ENCODE results near the gene NACAD.
"Not testable (repeated sequence)": the region's sequence is repeated elsewhere in the genome, so short reads cannot be mapped to it uniquely, and the experiment has no call there.

NACAD gene

DNA sequence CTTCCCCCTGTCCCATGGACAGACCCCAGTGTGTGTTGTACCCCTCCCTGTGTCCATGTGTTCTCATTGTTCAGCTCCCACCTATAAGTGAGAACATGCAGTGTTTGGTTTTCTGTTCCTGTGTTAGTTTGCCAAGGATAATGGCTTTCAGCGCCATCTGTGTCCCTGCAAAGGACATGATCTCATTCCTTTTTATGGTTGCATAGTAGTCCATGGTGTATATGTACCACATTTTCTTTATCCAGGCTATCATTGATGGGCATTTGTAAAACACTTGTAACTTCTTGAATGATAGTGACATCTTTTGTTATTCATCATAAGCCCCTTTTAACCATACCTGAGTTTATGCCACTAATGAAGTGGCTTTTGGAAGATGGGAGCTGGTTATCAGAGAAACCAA is 25.5 kb upstream of the NACAD start:
- not testable (repeated sequence) for H3K27ac ChIP-seq (ENCODE audit: low read depth, low read length); H3K4me3 ChIP-seq (ENCODE audit: low read depth, low read length); H3K36me3 ChIP-seq (ENCODE audit: control insufficient read depth, insufficient read depth, low read length); H3K9ac ChIP-seq (ENCODE audit: low read depth, low read length); H3K9me3 ChIP-seq (ENCODE audit: control insufficient read depth, insufficient read depth, low read length); H3K27me3 ChIP-seq (ENCODE audit: control insufficient read depth, insufficient read depth, low read length); H3K4me1 ChIP-seq (ENCODE audit: control insufficient read depth, insufficient read depth, low read length)

DNA sequence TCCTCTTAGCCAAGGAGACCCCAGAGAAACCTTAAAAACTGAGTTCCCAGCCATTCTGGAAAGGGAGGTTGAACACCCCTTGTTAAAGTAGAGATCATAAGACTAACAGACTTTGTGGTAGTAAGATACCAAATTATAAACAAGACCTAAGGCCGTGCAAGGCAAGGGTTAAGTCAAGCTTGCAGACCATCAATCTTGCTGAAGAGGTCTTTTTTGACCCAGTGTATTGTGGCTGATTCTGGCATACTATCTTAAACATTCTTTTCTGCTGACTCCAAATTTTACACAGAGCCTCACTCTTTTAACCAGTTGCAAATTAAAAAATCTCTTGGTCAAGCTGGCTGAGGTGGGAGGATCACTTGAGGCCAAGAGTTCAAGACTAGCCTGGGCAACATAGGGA is 23.9 kb upstream of the NACAD start:
- Histone ChIP-seq H3K4me1 (ENCODE audit: control insufficient read depth, insufficient read depth, low read length) (no peaks in the 10 kb centered on the region), H3K9ac (ENCODE audit: low read depth, low read length) (no peak overlapping the region), H3K27ac (ENCODE audit: low read depth, low read length) (peak overlapping the region; percentile 98), H3K36me3 (ENCODE audit: control insufficient read depth, insufficient read depth, low read length) (peaks cover 18% of the 10 kb centered on the region), H3K27me3 (ENCODE audit: control insufficient read depth, insufficient read depth, low read length) (no peaks in the 10 kb centered on the region), H3K4me3 (ENCODE audit: low read depth, low read length) (peak overlapping the region; percentile 86), H3K9me3 (ENCODE audit: control insufficient read depth, insufficient read depth, low read length) (no peaks in the 10 kb centered on the region)

DNA sequence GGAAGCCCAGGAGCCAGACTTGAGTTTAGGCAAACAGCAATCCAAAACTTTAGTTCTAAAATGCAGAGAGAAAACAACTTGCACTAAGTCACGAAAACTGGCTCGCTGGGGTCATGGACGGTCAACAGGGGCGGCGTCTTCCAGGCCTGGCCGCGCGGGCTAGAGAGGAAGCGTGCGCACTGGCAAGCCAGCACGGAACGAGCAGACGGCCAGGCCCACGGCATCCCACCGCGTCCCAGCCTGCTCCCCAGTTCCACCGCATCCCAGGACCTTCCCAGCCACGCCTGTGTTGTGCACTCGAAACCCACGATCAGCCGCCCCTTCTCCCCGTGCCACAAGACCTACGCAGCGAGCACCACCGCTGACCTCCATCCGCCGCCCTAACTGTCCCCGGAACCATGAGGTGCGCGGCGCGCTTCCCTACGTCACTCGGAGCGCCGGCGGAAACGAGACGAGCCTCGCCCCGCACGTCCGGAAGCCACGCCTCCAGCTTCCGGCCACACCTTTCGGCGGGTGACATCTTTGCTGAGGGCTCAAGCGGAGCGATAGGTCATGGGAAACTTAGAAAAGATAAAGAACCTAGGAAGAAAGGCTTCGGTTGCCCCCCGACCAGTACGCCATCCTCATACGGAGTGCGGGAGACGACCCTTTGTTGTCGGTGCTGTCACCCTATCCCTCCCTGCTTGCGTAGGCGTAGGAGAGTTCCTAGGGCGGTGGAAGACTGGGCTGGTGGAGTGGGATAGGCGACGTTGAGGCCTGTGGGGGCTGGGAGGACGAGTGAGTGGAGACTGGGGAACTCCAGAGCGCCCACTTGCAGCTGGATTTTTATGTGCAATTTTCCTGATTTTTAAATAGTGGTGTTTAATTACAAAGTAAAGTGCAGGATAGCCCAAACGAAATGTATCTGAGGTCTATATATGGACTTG is 22.8 kb upstream of the NACAD start, which contains the start of gene TBRG4:
TSS of gene TBRG4 (minus strand) at position 400 of the 926 bp plus-strand sequence. CDS start 2,460 bp downstream, outside the sequence.
- H3K4me1 ChIP-seq (ENCODE audit: control insufficient read depth, insufficient read depth, low read length): no peaks in the 10 kb centered on the region
- H3K27me3 ChIP-seq (ENCODE audit: control insufficient read depth, insufficient read depth, low read length): no peaks in the 10 kb centered on the region
- H3K9me3 ChIP-seq (ENCODE audit: control insufficient read depth, insufficient read depth, low read length): no peaks in the 10 kb centered on the region
- H3K4me3 ChIP-seq (ENCODE audit: low read depth, low read length): peak within 1 kb of the TSS; percentile 86
- peak within 1 kb of the TSS; percentile 98 for H3K9ac ChIP-seq (ENCODE audit: low read depth, low read length)
- H3K27ac ChIP-seq (ENCODE audit: low read depth, low read length): peak within 1 kb of the TSS; percentile 98
- H3K36me3 ChIP-seq (ENCODE audit: control insufficient read depth, insufficient read depth, low read length): peaks cover 29% of the 10 kb centered on the region

DNA sequence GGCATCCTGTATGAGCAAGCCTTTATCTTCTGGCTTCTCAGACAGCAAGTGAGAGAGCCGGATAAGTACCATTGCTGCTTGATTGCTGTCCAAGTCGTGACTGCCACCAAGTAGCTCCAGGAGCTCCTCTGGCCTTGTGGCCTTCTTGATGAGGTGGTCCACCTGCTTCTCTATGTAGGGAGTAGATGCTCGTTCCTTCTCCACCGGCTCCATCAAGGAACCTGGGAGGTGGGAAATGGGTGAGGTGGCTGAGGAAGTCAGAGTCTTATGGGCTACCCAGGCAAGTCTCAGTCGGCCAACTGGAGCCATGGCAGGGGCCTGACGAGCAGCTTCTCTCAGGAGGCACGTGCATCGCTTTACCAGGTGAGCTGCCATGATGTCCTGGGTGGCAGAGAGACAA is 20.1 kb upstream of the NACAD start:
- Histone ChIP-seq H3K4me1 (ENCODE audit: control insufficient read depth, insufficient read depth, low read length) (no peaks in the 10 kb centered on the region), H3K9ac (ENCODE audit: low read depth, low read length) (no peak overlapping the region), H3K36me3 (ENCODE audit: control insufficient read depth, insufficient read depth, low read length) (peaks cover 56% of the 10 kb centered on the region), H3K27ac (ENCODE audit: low read depth, low read length) (no peak overlapping the region), H3K4me3 (ENCODE audit: low read depth, low read length) (no peak overlapping the region), H3K9me3 (ENCODE audit: control insufficient read depth, insufficient read depth, low read length) (no peaks in the 10 kb centered on the region), H3K27me3 (ENCODE audit: control insufficient read depth, insufficient read depth, low read length) (no peaks in the 10 kb centered on the region)

DNA sequence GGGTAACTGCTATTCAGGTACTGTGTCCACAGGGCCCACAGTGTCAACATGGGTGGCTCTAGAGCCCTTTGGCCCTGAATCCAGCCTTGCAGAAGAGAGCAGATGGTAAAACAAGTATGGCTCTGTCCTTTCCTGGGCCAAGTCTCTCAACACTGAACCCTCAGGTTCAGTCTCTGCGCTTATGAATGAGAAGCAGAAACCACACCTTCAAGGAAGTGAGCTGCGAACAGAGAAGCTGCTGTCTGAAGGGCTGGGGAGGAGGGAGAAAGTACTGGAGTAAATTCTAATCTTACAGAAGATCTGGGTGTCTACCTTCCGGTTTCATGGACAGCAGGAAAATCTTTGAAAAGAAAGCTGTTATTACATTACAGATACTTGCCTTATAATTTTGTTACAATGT is 18.6 kb upstream of the NACAD start:
- H3K27me3 ChIP-seq (ENCODE audit: control insufficient read depth, insufficient read depth, low read length): no peaks in the 10 kb centered on the region
- no peak overlapping the region for H3K9ac ChIP-seq (ENCODE audit: low read depth, low read length)
- H3K36me3 ChIP-seq (ENCODE audit: control insufficient read depth, insufficient read depth, low read length): peaks cover 71% of the 10 kb centered on the region
- no peaks in the 10 kb centered on the region for H3K4me1 ChIP-seq (ENCODE audit: control insufficient read depth, insufficient read depth, low read length)
- H3K4me3 ChIP-seq (ENCODE audit: low read depth, low read length): no peak overlapping the region
- no peak overlapping the region for H3K27ac ChIP-seq (ENCODE audit: low read depth, low read length)
- H3K9me3 ChIP-seq (ENCODE audit: control insufficient read depth, insufficient read depth, low read length): no peaks in the 10 kb centered on the region

DNA sequence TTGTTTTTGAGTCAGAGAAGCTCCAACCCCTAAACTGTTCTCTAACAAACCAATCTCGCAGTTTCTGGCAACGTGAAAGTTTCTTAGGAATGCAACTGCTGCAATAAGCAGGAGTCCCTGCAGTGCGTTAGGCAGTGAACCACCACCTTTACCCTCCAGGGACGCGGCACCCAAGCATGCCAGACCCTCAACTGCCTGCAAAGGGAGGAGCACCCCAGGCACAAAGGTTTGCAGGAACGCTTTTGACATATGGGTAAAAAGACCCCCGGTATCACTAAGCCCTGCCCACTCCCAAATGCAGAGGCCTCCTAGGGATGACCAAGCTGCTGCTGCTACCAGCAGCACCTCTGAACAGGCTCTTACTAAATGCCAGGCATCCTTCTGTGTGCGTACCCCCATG is 18.1 kb upstream of the NACAD start:
- H3K4me3 ChIP-seq (ENCODE audit: low read depth, low read length): no peak overlapping the region

DNA sequence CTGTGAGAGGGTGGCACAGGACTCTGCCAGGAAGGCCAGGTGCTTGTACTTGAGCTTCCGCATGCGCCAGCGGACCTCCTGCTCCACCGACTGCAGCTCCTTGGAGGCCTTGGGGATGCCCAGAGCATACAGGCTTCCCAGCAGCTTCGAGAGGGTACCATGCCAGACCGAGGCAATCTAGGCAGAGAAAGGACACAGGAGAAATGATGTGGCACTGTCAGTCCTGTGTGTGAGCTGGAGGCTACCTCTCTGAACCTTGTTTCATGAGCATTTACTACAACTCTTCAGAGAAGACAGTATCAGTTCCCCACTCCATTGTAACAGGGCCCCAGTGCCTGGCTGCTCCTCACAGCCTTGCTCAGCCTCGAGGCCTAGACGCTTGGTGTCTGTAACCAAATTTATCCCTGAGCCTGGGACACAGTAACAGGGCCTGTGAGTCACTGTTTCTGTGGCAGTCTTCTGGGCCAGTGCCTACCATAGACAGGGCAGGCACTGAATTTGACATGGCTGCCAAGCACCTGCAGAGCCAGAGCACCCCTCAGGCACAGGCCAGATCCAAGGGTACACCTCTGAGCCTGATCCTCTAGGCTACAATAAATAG is 16.9 kb upstream of the NACAD start:
- H3K27ac ChIP-seq (ENCODE audit: low read depth, low read length): no peak overlapping the region
- no peaks in the 10 kb centered on the region for H3K4me1 ChIP-seq (ENCODE audit: control insufficient read depth, insufficient read depth, low read length)
- H3K9me3 ChIP-seq (ENCODE audit: control insufficient read depth, insufficient read depth, low read length): no peaks in the 10 kb centered on the region
- H3K4me3 ChIP-seq (ENCODE audit: low read depth, low read length): no peak overlapping the region
- no peaks in the 10 kb centered on the region for H3K27me3 ChIP-seq (ENCODE audit: control insufficient read depth, insufficient read depth, low read length)
- peaks cover 87% of the 10 kb centered on the region for H3K36me3 ChIP-seq (ENCODE audit: control insufficient read depth, insufficient read depth, low read length)
- H3K9ac ChIP-seq (ENCODE audit: low read depth, low read length): no peak overlapping the region

More for the DNA sequence above, 18.1 kb upstream of the NACAD start:
- Histone ChIP-seq H3K9me3 (ENCODE audit: control insufficient read depth, insufficient read depth, low read length) (no peaks in the 10 kb centered on the region), H3K27me3 (ENCODE audit: control insufficient read depth, insufficient read depth, low read length) (no peaks in the 10 kb centered on the region), H3K27ac (ENCODE audit: low read depth, low read length) (no peak overlapping the region), H3K9ac (ENCODE audit: low read depth, low read length) (no peak overlapping the region), H3K36me3 (ENCODE audit: control insufficient read depth, insufficient read depth, low read length) (peaks cover 76% of the 10 kb centered on the region), H3K4me1 (ENCODE audit: control insufficient read depth, insufficient read depth, low read length) (no peaks in the 10 kb centered on the region)

DNA sequence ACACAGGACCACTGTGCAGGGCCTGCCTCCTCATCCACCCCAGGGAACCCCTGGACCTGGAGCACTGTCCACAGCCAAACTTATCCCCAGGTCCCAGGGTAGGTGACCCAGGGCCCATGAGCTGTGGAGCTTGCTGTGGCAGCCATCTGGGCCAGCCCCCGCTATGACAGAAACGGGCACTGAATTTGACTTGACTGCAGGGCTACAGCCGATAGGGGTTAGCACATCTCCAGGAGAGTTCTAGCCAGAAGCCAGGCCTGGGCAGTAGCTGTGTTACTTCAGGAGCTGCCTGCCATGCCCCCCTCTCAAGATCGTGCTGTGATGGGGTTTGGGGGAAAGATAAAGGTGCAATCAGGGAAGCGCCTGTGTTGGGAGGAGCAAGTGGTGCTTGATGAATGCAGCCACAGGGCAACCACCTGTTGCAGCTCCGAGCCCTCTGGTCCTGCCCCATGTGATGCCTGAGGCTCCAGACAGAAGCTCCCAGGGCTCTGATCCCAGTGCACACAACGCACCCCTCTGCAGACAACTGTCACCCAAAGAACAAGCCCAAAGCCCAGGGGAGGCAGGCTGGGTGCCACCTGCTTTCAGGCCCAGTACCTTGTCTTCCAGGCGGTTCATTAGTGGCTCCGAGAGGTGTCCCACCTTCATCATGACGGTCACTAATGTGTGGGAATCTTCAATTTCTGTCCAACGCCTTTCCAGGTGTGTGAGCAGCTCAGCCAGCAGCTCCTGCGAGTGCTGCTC is 16.2 kb upstream of the NACAD start:
- Histone ChIP-seq H3K9ac (ENCODE audit: low read depth, low read length) (no peak overlapping the region), H3K27ac (ENCODE audit: low read depth, low read length) (no peak overlapping the region), H3K4me1 (ENCODE audit: control insufficient read depth, insufficient read depth, low read length) (no peaks in the 10 kb centered on the region), H3K27me3 (ENCODE audit: control insufficient read depth, insufficient read depth, low read length) (no peaks in the 10 kb centered on the region), H3K9me3 (ENCODE audit: control insufficient read depth, insufficient read depth, low read length) (no peaks in the 10 kb centered on the region), H3K4me3 (ENCODE audit: low read depth, low read length) (no peak overlapping the region), H3K36me3 (ENCODE audit: control insufficient read depth, insufficient read depth, low read length) (peaks cover 94% of the 10 kb centered on the region)

DNA sequence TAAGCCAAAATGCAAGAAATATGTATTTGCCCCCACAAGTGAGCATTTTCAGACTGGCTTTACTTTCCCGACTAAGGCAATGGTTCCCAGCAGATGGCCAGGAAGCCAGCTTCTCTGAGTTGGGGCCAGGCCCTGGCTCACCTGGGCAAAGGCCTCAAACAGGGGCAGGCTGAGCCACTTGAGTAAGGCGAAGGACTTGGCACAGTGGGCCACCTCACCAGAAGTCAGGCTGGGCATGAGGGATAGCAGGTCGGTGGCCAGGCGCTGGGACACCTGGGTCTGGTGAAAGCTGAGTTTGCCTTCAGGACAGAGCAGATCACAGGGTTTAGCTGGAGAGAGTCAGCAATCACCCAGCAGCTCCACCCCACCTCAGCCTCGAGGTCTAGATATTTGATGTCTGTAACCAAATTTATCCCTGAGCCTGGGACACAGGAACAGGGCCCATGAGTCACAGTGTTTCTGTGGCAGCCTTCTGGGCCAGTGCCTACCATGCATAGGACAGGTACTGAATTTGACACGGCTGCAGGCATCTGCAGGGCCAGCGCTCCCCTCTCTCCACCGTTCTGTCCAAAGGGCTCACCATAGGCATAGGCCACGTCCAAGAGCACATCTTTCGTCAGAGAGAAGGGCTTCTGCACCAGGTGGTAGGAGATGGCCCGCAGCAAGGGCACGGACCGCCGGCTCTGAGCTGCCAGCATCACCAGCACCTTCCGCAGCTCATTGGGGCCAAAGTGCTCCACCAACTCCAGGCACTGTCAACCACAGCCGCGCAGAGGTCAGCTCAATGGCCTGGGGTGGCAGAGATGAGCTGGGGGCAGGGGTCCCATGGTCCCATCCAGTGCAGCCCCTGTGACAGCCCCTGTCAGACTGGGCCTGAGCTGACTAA is 15.4 kb upstream of the NACAD start:
- Histone ChIP-seq H3K36me3 (ENCODE audit: control insufficient read depth, insufficient read depth, low read length) (peaks cover 100% of the 10 kb centered on the region), H3K4me1 (ENCODE audit: control insufficient read depth, insufficient read depth, low read length) (no peaks in the 10 kb centered on the region), H3K27ac (ENCODE audit: low read depth, low read length) (no peak overlapping the region), H3K9me3 (ENCODE audit: control insufficient read depth, insufficient read depth, low read length) (no peaks in the 10 kb centered on the region), H3K9ac (ENCODE audit: low read depth, low read length) (no peak overlapping the region), H3K27me3 (ENCODE audit: control insufficient read depth, insufficient read depth, low read length) (no peaks in the 10 kb centered on the region), H3K4me3 (ENCODE audit: low read depth, low read length) (no peak overlapping the region)

All from HUES48 (cell line).